ELR (cell line): Measurements from ENCODE around the gene FCHSD2.
A peak's percentile ranks its signal among the peaks of the same experiment; 100 is the strongest.
"Not testable (repeated sequence)": the region's sequence is repeated elsewhere in the genome, so short reads cannot be mapped to it uniquely, and the experiment has no call there.

Source experiments
- DNase-seq: peaks from one replicate; pipeline ENCODE4 v3.0.0-alpha.2; 2015; ENCODE audit warnings: low read depth

Gene FCHSD2

GRCh38 chr11:72833811-72834493 lies 308.2 kb downstream of the FCHSD2 start:
- DNase-seq, result no peak

DNA sequence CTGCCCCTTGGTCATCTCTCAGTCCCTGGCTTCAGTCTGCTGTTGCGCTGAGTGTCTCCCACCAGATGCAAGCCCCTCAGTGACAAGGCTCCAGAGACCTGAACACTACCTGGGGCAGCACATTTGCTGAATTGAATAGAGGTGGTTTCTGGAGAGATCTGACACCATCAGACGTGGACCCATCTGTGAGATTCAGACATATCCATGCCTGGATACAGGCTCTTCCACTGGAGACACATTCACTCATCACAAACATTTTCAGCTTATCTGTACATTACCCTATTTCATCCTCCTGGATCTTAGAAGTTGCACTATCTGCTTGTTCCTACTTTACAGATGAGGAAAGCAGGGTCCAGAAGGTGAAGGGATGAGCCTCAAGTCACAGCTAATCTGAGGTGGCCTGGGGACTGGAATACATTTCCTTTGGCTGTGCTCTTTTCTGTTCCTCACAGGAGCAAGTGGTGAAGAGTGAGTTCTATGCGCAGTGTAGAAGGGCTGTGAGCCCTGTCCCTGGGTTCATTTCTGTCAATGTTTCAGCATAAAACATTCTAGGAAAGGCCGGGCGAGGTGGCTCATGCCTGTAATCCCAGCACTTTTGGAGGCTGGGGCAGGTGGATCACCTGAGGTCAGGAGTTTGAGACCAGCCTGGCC lies 308.9 kb downstream of the FCHSD2 start:
- DNase-seq, result no peak

DNA sequence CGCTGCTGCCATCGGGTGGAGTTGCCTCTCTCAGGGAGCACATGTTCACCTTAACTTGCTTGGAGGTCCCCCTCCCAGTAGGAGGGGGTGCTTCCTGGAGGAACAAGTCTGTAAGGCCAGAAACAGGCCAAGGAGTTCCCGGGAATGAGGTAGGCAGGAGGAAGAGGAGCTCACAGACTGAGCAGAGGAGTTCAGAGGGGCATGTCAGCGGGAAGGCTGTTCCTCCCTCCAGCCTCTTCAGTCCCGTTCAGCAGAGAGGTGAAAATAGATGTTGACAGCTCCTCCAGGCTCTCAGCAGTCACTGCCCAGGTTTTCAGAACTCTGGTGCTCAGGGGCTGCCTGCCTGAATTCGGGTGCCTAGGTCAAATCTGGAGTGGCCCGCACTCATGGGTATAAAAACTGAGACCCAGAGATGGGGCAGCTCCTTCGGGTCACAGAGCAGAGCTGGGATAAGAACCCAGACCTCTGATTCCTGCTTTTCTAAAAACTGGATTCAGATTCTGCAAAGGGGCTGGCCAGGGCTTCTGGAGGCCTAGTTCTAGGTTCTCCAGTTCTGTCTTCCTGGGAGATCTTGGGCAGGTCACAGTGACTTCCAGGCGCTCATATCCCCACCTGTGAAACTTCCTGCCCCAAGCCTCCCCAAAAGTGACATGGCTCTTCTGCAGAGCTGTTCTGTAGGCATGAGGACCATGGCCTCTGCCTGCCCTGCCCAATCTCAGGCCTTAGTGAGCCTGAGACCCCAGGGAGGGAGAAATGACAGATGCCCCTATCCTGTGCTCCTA lies 309.6 kb downstream of the FCHSD2 start:
- no peak for DNase-seq

DNA sequence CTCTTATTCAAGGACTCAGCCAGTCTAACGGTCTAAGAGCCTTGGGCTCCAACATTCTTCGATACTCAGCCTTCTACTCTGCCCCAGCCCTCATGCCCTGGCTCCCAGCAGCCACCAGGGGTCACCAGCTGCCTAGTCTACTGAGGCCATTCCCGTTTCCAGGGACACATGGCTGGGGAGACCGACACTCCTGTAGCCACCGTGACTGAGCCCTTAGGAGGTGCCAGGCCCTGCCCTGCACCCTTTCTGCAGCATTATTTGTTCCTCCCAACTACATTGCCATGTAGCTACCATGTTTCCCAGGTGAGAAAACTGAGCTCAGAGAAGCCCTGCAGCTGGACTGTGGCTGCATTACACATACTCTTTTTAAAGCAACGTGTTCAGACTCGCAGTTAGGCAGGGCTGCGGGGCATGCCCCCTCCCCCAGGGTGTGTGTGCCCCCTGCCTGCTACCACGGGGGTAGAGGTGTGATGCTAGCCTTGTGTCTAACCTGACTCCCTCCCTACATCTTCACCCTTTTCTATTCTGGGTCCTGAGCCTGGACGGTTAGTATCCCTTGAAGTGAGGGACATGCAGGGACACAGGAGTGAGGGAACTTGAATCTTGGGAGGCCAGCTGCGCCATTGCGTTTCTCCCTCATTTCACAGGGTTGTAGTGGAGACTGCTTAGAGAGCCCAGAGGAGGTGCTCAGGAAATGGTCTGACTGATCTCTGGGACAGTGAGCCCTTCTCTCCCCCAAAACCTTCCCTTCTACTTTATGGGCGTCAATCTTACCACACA lies 310.4 kb downstream of the FCHSD2 start:
- peak; percentile 83 for DNase-seq

GRCh38 chr11:72829884-72830533 lies 312.1 kb downstream of the FCHSD2 start:
- DNase-seq, result no peak

DNA sequence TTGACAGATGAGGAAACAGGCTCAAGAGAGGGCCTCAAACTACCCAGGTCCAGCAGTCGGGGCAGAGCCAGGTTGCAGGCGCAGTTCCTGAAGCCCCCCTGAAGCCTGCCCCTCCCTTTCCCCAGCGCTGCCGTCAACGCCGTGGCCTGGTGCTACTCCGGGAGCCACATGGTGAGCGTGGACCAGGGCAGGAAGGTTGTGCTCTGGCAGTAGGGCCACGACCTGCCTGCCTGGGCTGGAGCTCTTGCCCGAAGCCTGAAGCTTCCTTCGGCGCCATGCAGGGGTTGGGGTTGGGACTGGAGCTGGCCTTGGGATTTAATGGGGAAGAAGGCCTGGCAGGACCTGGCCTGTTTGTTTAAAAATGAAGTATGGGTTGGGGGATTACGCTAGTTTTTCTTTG lies 312.9 kb downstream of the FCHSD2 start:
- no peak for DNase-seq

DNA sequence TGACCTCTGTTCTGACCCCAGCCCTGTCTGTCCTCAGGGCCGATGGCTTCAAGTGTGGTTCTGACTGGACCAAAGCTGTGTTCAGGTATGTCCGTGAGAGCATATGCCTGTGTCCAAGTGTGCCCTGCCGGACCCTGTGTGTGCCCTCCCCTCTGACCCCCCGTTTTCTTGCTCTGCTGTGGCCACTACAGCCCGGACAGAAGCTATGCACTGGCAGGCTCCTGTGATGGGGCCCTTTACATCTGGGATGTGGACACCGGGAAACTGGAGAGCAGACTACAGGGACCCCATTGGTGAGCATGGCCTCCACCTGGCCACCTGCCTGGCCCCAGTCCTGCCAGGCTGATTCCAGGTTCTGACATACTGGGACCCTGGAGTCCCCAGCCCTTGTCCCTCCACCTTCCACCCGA lies 313.4 kb downstream of the FCHSD2 start:
- DNase-seq, result no peak

DNA sequence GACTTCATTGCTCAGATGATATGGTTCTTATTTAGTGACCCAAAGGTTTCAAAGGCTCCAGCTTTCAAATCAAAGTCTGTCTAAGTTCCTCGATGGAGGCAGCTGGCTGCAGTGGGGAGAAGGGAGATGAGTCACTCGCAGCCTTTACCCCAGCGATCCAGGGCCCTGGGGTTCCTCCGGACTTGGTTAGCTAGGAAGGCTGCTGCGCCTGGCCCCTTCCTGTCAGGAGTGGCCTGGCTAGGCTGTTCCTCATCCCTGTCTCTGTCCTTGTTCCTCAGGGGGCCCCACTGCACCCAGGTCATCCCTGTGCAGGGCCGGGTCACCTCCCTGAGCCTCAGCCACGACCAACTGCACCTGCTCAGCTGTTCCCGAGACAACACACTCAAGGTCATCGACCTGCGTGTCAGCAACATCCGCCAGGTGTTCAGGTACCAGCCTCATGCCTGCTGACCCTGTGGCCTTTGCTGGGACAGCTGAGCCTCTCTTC lies 314.0 kb downstream of the FCHSD2 start:
- DNase-seq, result peak; percentile 60

DNA sequence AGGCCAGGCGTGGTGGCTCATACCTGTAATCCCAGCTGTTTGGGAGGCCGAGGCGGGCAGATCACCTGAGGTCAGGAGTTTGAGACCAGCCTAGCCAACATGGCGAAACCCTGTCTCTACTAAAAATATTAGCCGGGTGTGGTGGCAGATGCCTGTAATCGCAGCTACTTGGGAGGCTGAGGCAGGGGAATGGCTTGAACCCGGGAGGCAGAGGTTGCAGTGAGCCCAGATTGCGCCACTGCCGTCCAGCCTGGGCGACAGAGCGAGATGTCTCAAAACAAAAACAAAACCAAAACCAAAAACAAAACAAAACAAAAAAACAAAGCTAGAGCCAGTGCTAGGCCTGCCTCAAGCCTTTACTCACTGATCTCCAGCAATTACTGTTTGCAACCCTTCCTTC lies 314.5 kb downstream of the FCHSD2 start:
- not testable (repeated sequence) for DNase-seq

GRCh38 chr11:72826942-72827480 lies 315.1 kb downstream of the FCHSD2 start:
- DNase-seq, result no peak

GRCh38 chr11:72826191-72826941 lies 315.8 kb downstream of the FCHSD2 start:
- DNase-seq, result no peak

DNA sequence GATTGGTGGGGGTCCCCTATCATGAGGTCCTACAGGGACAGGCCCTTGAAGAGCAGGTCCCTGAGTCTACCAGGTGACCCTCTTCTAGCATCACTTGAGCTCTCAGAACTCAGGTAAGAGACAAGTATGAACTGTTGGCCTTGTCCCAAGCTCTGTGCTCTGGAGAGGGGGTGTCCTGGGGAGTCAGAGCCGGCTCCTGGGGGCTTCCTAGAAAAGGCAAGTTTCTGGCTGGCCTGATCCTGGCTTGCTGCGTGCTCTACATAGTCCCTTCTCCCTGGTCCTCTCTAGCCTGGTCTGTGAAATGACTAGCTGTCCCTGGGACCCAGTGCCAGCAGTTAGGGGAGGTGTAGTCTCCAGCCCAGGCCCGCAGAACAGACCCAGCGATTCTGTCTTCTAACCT lies 316.5 kb downstream of the FCHSD2 start:
- DNase-seq, result no peak

DNA sequence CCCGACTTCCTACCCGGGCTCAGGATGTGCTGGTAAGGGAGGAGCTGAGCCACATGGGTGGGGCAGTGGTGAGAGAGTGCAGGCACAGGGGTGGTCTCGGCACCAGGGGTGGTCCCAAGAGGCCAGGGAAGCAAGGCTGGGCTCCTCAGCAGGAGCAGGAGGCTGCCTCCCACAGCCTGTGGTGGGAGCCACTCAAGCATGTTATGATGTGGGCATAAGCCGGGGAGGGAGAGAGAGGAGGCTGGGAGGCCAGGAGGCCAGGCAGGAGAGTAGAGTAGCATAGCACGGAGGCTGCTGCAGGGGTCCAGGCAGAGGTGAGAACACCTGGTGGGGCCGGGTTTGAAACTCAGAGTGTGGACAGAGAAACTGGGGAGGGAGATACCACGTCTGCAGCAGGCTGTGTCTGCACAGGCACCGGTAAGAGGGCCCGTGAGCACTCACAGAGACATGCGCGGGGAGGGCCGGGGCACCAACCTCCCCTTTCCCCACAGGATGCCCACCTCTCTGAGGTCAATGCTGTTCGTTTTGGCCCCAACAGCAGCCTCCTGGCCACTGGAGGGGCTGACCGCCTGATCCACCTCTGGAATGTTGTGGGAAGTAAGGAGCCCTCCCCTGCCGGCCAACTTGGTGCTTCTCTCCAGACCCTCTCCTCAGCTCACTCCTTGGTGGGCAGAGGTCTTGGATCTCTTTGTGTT lies 317.2 kb downstream of the FCHSD2 start:
- DNase-seq, result no peak

- DNase-seq, result no peak
Measured at GRCh38 chr11:72824020-72824419, 318.1 kb downstream of the FCHSD2 start.

GRCh38 chr11:72823105-72823804 lies 318.9 kb downstream of the FCHSD2 start:
- no peak for DNase-seq

DNA sequence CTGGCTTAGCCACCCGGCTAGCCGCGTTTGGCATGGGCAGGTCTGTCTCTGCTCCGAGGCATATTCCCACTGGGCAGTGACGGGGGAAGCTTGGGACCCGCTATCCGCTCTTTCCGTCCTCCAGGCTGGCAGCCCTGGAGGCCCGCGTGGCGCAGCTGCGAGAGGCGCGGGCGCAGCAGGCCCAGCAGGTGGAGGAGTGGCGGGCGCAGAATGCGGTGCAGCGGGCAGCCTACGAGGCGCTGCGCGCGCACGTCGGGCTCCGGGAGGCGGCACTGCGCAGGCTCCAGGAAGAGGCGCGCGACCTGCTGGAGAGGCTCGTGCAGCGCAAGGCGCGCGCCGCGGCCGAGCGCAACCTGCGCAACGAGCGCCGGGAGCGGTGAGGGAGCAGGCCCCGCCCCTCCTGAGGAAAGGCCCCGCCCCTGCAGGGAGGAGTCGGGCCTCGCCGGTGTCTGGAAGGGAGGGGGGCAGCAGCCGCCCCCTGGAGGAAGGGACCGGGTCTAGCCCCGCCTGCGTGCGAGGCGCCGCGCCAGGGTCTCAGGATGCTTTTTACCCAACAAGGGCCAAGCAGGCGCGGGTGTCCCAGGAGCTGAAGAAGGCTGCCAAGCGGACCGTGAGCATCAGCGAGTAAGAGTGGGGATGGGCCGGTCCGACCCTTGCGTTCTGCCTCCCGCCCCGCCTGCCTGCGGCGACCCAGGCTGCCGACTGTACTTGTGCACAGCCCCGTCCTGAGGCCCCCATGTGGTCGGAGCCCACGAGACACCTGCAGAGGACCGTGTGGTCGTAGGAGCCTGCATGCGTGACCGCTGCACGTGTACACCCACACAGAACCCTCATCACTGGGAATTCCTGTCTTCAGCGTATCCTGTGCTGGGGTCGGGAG lies 320.0 kb downstream of the FCHSD2 start:
- DNase-seq, result peak; percentile 88

DNA sequence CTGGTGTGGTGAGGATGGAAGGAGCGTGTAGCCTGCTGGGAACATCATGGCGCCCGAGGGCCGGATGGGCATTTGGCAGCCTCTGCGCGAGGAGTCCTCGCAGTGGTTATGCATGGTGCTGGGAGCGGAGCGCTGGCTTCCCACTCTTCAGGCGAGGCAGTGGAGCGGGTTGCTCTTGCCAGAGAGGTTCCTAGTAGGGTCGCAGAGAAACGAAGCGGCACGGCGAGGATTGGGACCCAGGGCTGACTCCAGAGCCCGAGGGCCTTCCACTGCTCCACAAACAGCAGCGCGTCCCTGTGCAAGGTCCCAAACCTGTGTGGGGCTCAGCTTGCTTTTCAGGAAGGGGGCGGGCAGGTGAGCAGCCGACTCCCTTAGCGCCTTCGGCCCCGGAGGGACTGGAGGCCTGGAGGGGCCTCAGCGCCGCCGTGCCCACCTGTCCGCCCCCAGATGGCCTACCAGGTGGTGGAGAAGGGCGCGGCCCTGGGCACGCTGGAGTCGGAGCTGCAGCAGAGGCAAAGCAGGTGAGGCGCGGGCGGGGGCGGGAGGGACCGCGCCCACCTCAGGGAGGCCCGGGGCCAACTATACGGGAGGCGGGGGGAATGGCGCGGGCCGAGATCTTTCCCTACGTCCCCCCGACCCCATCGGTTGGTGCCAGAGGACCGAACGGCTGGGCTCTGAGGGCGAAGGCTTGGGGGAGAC lies 320.7 kb downstream of the FCHSD2 start:
- no peak for DNase-seq
